ENCODE results near the gene TMEM131L.

TMEM131L gene

DNA sequence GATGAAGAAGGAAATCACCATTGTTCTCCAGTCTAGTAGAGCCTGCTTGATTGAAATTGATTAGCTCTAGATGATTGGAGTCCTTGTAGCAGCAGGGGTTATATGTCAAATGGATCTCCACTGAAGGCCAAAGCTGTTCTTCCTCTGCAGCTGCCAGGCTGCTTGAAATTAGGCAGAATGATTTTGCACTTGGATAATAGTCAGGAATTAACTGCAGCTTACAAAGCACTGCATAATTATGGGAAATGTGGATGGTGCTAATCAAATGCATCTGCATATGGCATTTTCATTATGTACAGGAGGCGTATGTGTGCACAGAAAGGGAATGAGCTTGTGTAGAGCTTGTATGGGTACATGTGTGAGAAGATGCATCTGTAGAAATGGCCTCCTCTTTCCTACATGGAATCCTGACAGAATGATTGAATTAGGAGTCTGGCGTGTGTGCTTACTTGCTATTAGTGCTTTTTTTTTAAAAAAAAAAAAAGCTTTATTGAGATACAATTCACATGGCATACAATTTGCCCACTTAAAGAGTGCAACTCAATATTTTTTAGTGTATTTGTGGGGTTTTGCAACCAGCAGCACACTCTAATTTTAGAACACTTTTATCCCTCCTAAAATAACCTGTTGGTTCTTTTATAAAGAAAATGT lies 65.9 kb downstream of the TMEM131L start:
- H3K4me1 ChIP-seq (ENCODE audit: insufficient read depth, low read length, poor library complexity, severe bottlenecking) = peaks cover 37% of the 10 kb centered on the region
- H3K27me3 ChIP-seq (ENCODE audit: insufficient read depth, low read length, poor library complexity, severe bottlenecking) = no peaks in the 10 kb centered on the region
- no peak overlapping the region for H2AFZ ChIP-seq (ENCODE audit: low read length)
- peaks cover 100% of the 10 kb centered on the region for H3K79me2 ChIP-seq (ENCODE audit: insufficient read depth, low read length)
- H3K36me3 ChIP-seq (ENCODE audit: insufficient read depth, low read length) = peaks cover 51% of the 10 kb centered on the region
- H3K4me3 ChIP-seq (ENCODE audit: low read length, poor library complexity, severe bottlenecking) = no peak overlapping the region
- no peaks in the 10 kb centered on the region for H3K9me3 ChIP-seq (ENCODE audit: insufficient read depth, low read depth, low read length)
- H3K9ac ChIP-seq (ENCODE audit: low read depth, low read length, poor library complexity, severe bottlenecking) = no peak overlapping the region
- H3K9me2 ChIP-seq (replicated peaks; ENCODE audit: low read depth, low read length) = no peaks in the 10 kb centered on the region
- TF ChIP-seq, protein P1, sequence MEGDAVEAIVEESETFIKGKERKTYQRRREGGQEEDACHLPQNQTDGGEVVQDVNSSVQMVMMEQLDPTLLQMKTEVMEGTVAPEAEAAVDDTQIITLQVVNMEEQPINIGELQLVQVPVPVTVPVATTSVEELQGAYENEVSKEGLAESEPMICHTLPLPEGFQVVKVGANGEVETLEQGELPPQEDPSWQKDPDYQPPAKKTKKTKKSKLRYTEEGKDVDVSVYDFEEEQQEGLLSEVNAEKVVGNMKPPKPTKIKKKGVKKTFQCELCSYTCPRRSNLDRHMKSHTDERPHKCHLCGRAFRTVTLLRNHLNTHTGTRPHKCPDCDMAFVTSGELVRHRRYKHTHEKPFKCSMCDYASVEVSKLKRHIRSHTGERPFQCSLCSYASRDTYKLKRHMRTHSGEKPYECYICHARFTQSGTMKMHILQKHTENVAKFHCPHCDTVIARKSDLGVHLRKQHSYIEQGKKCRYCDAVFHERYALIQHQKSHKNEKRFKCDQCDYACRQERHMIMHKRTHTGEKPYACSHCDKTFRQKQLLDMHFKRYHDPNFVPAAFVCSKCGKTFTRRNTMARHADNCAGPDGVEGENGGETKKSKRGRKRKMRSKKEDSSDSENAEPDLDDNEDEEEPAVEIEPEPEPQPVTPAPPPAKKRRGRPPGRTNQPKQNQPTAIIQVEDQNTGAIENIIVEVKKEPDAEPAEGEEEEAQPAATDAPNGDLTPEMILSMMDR (conservative IDR thresholded peaks at IDR 0.05; ENCODE audit: low read length) = no peak
- no peak for TF ChIP-seq EZH2phosphoT487 (IDR thresholded peaks at IDR 0.05; ENCODE audit: borderline replicate concordance)
- H3K4me2 ChIP-seq (ENCODE audit: low read depth, low read length, poor library complexity, severe bottlenecking) = no peak overlapping the region
- no peaks in the 10 kb centered on the region for H3F3A ChIP-seq (ENCODE audit: low read depth)
- H4K20me1 ChIP-seq (ENCODE audit: insufficient read depth, low read length, poor library complexity, severe bottlenecking) = peaks cover 91% of the 10 kb centered on the region

- no peak overlapping the region for H3K4me2 ChIP-seq (ENCODE audit: low read depth, low read length, poor library complexity, severe bottlenecking)
- TF ChIP-seq, protein P1 (conservative IDR thresholded peaks at IDR 0.05; ENCODE audit: low read length) = no peak
- no peak for TF ChIP-seq EZH2phosphoT487 (IDR thresholded peaks at IDR 0.05; ENCODE audit: borderline replicate concordance)
Measured at GRCh38 chr4:153532636-153533035, 66.5 kb downstream of the TMEM131L start.

GRCh38 chr4:153533387-153533786 lies 67.2 kb downstream of the TMEM131L start:
- TF ChIP-seq, protein P1 (conservative IDR thresholded peaks at IDR 0.05; ENCODE audit: low read length) = no peak
- TF ChIP-seq EZH2phosphoT487 (IDR thresholded peaks at IDR 0.05; ENCODE audit: borderline replicate concordance) = no peak
- Histone ChIP-seq H3K4me3 (ENCODE audit: low read length, poor library complexity, severe bottlenecking) (no peak overlapping the region), H3K9me3 (ENCODE audit: insufficient read depth, low read depth, low read length) (no peaks in the 10 kb centered on the region), H3K4me1 (ENCODE audit: insufficient read depth, low read length, poor library complexity, severe bottlenecking) (peaks cover 29% of the 10 kb centered on the region), H3F3A (ENCODE audit: low read depth) (no peaks in the 10 kb centered on the region), H3K9me2 (replicated peaks; ENCODE audit: low read depth, low read length) (no peaks in the 10 kb centered on the region), H4K20me1 (ENCODE audit: insufficient read depth, low read length, poor library complexity, severe bottlenecking) (peaks cover 91% of the 10 kb centered on the region), H3K27me3 (ENCODE audit: insufficient read depth, low read length, poor library complexity, severe bottlenecking) (no peaks in the 10 kb centered on the region), H3K4me2 (ENCODE audit: low read depth, low read length, poor library complexity, severe bottlenecking) (no peak overlapping the region), H2AFZ (ENCODE audit: low read length) (no peak overlapping the region), H3K79me2 (ENCODE audit: insufficient read depth, low read length) (peaks cover 100% of the 10 kb centered on the region), H3K36me3 (ENCODE audit: insufficient read depth, low read length) (peaks cover 52% of the 10 kb centered on the region), H3K9ac (ENCODE audit: low read depth, low read length, poor library complexity, severe bottlenecking) (no peak overlapping the region)

More at GRCh38 chr4:153532636-153533035, 66.5 kb downstream of the TMEM131L start:
- no peaks in the 10 kb centered on the region for H3K9me2 ChIP-seq (replicated peaks; ENCODE audit: low read depth, low read length)
- peaks cover 91% of the 10 kb centered on the region for H4K20me1 ChIP-seq (ENCODE audit: insufficient read depth, low read length, poor library complexity, severe bottlenecking)
- H2AFZ ChIP-seq (ENCODE audit: low read length) = no peak overlapping the region
- H3K27me3 ChIP-seq (ENCODE audit: insufficient read depth, low read length, poor library complexity, severe bottlenecking) = no peaks in the 10 kb centered on the region
- H3K9me3 ChIP-seq (ENCODE audit: insufficient read depth, low read depth, low read length) = no peaks in the 10 kb centered on the region
- H3K9ac ChIP-seq (ENCODE audit: low read depth, low read length, poor library complexity, severe bottlenecking) = no peak overlapping the region
- H3F3A ChIP-seq (ENCODE audit: low read depth) = no peaks in the 10 kb centered on the region
- H3K79me2 ChIP-seq (ENCODE audit: insufficient read depth, low read length) = peaks cover 100% of the 10 kb centered on the region
- peaks cover 51% of the 10 kb centered on the region for H3K36me3 ChIP-seq (ENCODE audit: insufficient read depth, low read length)
- no peak overlapping the region for H3K4me3 ChIP-seq (ENCODE audit: low read length, poor library complexity, severe bottlenecking)
- peaks cover 36% of the 10 kb centered on the region for H3K4me1 ChIP-seq (ENCODE audit: insufficient read depth, low read length, poor library complexity, severe bottlenecking)
